SKM-1 (cell line): ENCODE results near the gene CEP131.
"Not testable (repeated sequence)": the region's sequence is repeated elsewhere in the genome, so short reads cannot be mapped to it uniquely, and the experiment has no call there.

Source experiments
- DNase-seq: peaks from one replicate; lab custom pipeline; 2025; ENCODE audit not compliant: unreplicated experiment; lab: John Stamatoyannopoulos, UW

Gene CEP131

DNA sequence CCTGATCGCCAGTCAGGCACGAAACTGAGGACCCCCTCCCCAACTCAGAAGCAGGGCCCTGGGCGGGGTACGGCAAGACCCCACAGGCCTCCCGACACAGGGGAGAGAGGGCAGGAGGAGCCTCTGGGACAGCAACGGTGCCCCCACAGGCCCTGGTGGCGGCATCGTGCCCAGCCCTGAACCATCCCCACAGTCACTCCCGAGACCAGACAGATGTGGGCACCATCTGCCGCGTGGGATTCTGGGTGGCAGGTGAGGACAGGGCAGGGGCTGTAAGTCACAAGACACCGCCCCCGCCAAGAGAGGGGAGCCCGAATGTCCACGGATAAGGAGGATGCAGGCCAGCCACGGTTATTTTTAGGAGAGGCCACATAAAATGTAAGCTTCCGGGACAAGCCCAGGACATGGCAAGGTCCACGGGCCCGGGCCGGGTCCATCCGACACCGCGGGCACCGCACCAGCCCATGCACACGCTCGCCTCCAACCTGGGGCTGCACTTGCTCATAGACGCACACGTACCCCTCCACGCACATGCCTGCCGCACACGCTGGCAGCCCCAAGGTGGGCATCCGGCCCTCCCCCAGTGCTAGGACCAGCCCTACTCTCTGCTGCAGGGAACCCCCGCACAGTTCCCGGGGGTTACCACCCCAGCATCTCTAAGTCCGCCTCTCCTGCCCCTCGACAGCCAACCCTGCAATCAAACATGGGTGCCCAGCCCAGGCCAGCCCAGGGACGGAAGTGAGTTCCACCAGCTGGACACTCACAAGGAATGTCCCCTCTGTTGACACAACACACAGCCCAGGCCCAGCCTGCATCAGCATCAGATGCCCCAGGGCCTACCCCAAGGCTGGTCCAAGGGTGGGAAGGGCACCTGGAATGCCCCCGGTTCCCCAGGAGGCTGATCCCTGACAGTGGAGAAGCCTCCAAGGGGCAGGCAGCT is 65.6 kb downstream of the CEP131 start:
- DNase-seq: no peak

DNA sequence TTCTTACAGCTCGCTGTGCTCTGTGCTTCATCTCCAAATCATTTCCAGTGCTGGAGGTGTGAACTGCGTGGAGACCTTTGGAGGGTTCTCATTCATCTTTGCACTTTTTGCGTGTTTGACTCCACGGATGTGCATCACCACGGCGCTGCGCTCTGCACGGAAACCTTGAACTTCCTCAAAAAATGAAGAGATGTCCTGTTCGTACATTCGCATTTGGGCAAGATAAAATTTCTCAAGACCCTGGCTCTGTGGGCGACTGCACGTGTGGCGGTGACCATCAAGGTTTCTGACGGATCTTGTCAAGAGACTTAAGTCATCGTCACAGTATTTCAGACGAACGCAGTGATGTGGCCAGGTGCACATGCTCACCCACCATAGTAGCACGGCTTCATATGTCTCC is 67.8 kb downstream of the CEP131 start:
- DNase-seq: no peak

GRCh38 chr17:81154016-81154415 is 68.7 kb downstream of the CEP131 start:
- not testable (repeated sequence) for DNase-seq

- no peak for DNase-seq
Observed at GRCh38 chr17:81153340-81153803, 69.4 kb downstream of the CEP131 start.

DNA sequence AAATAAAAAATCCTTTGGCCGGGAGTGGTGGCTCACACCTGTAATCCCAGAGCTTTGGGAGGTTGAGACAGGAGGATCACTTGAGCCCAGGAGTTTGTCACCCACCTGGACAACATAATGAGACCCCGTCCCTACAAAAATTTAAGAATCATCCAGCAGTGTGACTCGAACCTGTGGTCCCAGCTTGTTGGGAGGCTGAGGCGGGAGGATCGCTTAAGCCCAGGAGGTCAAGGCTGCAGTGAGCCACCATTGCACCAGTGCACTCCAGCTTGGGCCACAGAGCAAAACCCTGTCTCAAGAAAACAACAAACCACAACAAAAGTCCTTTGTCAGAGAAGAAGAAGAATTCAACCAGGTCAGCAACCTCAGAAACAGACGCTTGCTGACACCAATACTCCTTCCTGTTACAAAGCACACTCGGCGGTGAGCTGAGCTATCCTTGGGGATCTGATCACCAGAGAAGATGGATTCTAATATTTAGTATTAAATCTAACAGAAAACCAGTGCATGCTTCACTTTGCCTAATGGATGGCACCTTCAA is 70.4 kb downstream of the CEP131 start:
- no peak for DNase-seq

GRCh38 chr17:81151278-81151677 is 71.5 kb downstream of the CEP131 start:
- no peak for DNase-seq

- peak; percentile 18 for DNase-seq
Observed at GRCh38 chr17:81150377-81151077, 72.2 kb downstream of the CEP131 start.

GRCh38 chr17:81148986-81149533 is 73.7 kb downstream of the CEP131 start:
- no peak for DNase-seq

DNA sequence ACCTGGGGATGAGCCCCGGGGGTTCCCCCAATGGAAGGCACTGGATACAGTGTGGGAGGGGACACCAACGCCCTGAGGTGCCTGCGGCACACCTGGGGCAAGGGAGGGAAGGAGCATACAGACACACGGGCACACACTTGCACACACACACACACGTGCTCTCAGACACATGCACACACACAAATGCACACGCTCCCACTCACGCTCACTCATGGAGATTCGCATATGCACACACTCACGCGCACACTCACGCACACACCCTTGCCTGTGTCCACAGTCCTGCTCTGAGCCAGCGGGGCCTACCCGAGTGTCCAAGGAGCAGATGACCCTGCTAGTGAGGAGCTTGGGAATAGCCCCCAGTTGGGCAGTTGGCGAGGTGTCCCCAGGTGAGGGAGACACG is 74.2 kb downstream of the CEP131 start:
- no peak for DNase-seq

DNA sequence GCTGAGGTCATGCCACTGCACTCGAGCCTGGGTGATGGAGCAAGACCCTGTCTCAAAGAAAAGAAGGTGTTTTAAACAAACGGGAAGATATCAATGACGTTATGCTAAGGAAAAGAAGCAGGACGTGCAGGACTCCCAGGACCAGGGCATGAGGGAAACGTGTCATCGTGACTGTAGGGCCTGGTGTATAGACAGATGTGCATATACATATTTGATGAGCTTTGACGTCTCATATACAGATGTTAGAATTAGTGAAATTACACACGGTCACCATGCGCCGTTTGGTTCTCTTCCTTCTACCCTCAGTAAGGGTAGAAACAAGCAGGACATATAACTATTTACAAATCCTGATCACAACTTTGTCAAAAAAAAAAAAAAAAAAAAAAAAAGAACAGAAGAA is 75.1 kb downstream of the CEP131 start:
- no peak for DNase-seq

DNA sequence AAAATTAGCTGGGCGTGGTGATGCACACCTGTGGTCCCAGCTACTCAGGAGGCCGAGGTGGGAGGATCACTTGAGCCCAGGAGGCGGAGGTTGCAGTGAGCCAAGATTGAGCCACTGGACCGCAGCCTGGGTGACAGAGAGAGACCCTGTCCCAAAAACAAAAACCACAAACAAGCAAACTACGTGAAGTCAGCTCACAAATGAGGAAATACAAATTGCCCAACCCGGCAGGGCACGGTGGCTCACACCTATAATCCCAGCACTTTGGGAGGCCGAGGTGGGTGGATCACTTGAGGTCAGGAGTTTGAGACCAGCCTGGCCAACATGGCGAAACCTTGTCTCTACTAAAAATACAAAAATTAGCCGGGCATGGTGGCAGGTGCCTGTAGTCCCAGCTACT is 76.6 kb downstream of the CEP131 start:
- DNase-seq: not testable (repeated sequence)

GRCh38 chr17:81144423-81144781 is 78.4 kb downstream of the CEP131 start:
- no peak for DNase-seq

DNA sequence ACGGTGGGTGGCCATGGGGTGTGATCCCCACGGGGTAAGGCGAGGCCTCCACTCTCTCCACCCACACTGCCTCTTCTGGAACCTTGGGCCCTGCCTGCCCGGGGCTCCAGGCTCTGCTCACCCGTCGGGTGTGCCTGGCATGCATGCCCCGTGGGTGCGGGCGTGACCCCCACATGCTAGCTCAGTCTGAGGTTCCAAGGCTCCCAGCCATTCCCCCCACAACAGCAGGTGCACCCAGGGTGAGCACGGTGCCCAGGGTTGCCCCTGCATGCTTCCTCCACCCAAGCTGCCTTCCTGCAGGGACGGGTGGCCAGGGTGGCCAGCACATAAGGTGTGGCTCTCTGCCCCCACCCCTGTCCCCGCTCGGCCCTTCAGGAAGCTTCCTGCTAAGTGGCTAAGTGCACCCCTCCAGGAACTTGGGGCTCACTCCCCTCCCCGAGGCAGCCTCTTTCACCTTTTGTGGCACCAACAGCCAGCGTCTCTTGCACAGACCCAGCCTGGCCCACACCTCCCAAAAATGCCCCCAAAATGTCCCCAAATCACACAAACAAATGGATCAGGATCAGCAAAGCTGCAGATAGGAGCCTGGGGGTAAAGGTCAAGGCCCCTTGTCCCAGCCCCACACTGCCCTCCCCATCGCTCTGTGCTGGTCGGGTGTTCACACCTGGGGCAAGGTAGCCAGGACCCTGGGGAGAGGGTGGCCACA is 78.9 kb downstream of the CEP131 start:
- no peak for DNase-seq

- DNase-seq: no peak
Observed at GRCh38 chr17:81143200-81143527, 79.6 kb downstream of the CEP131 start.

DNA sequence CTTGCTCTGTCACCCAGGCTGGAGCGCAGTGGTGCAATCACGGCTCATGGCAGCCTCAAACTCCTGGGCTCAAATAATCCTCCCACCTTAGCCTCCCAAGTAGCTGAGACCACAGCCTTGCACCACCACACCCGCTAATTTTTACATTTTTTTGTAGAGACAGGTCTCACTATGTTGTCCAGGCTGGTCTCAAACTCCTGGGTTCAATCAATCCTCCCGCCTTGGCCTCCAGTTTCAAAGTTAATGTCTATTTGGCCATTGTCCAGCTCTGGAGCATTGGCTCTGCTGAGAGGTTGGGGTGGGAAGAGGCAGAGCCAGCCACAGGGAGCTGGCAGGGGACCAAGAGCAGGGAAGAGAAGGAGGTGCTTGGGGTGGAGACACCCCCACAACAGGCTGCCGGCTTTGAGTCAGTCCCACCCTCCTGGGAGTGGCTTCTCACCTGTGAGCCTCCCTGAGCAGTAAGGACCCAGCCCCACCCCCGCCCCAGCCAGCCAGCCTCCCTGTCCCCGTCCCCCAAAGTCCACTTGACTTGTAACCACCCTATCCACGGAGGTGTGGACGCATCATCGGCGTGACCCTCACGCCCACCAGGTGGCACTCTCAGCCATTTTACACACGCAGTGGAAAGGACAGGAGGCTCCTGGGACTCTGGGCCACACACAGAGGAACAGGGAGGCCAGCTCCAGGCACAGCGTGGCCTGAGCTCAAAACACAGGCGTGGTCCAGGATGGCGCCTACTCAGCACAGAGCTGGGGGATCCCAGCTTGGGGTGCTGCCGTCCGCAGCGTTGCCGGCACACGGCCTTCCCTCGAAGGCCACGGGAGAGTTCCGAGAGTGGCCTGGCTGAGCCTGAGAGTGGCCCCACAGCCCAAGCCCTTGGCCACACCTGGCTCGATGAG is 80.2 kb downstream of the CEP131 start:
- peak; percentile 24 for DNase-seq

GRCh38 chr17:81140695-81141094 is 82.1 kb downstream of the CEP131 start:
- no peak for DNase-seq

GRCh38 chr17:81140018-81140417 is 82.7 kb downstream of the CEP131 start:
- no peak for DNase-seq
